Measurements from ENCODE around the gene EVA1B.

The EVA1B gene

GRCh38 chr1:36346741-36347370, 23.4 kb upstream of the EVA1B start:
- no peak for DNase-seq

DNA sequence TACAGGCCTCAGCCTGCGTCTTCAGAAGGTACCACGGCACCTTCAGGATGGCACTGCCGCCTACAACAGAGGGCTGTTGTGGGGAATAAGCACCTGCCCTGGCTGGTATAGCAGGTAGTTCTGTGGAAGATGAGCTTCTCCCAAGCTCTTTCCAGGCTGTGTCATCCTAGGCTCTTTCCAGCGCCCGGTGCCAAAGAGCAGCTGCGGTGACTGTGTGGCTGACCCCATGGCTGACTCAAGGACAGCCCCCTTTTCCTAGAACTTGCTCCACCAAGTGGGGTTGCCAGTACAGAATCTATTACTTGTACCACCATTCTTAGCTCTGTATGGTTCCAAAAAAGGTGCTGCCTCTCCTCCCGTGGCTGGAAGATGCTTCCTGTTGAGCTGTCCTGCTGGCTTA, 21.9 kb upstream of the EVA1B start:
- DNase-seq, result no peak

GRCh38 chr1:36344395-36344680, 20.9 kb upstream of the EVA1B start:
- no peak for DNase-seq

- DNase-seq, result no peak
Observed at GRCh38 chr1:36343651-36344394, 20.4 kb upstream of the EVA1B start.

DNA sequence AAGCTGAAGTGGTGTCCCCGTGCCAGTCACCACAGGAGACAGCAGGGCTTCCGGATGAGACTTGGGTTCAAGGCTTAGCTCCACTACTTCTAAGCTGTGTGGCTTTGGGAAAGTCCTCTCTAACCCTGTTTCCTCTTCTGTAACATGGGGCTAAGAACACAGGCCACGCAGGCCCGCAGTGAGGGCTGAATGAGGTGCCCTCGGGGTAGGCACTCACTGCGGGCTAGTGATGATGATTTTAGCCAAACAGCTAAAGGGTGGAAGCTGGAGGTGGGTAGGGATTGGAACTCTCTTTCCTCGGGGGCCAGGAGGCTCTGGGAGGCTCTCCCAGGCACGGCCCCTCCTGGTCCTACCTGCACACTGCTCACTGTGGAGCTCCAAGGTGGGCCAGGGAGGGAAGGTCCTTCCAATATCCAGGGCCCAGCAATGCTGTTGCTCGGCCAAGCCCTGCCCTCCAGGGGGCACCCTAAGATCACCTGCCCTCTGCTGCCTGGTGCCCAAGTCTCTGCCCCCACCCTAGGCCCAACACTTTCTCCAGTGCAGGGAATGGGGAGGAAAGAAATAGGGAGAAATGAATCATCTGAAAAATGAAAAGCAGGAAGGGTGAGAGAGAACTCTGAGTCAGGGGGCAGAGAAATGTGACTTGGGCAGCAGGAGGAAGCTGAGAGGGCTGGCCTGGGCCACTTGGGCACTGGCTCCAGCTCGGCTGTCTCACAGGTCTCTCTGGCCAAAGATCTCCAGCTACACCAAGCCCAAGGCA, 19.2 kb upstream of the EVA1B start:
- DNase-seq, result peak in 20 of 56 donors; percentile 7 to 55 (median 24)

DNA sequence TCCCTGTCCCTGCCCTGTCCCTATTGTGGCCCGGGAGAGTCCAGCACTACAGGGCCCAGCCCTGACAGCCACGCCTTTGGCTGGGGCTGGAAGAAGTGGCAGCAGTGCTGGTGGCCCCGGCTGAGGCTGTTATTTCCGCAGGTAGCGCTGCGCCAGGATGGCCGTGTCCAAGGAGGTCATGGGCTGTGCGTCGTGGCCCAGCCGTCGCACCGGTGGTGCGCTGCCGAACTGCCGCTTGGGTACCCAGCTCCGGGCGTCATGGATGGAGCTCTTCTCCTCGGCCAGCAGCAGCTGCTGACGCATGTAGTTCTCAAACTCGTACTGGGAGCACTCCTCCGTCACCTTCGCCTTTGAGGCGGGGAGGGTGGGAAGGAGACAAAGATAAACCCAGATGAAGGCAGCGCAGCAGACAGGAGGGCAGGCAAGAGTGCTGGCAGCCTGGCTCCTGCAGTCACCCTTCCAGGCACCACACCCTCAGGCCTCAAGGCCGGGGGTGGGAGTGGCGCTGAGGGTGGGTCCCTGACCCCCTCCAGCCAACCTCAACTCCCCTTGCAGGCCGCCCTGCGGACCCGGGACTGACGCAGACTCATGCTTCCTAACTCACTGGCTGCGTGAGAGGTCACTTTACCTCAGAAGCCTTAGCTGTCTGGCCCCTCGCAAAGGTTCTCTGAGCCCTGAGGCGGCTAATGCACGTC, 18.3 kb upstream of the EVA1B start:
- no peak for DNase-seq

- no peak for DNase-seq
Observed at GRCh38 chr1:36339615-36340014, 16.2 kb upstream of the EVA1B start.

- DNase-seq, result no peak
Observed at GRCh38 chr1:36339215-36339614, 15.8 kb upstream of the EVA1B start.

DNA sequence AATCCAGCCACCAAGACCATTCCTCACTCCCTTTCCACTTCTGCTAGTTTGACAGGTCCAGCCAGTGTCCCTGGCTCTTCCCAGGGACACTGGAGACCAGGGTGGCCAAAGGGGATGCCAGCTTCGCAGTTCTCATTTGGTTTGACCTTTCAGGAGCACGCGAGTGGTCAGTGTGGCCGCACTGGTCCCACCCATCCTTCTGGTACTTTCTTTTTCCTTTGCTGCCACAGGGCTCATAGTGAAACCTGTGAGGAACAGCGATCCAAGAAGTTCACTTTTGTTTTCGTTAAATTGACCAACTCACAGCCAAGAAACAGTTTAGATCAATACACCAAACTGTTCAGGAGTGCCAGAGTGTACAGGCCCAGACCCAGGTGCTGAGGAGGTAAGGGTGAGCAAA, 14.4 kb upstream of the EVA1B start:
- no peak for DNase-seq

GRCh38 chr1:36330940-36331339, 7.5 kb upstream of the EVA1B start:
- DNase-seq, result no peak

- DNase-seq, result no peak
Observed at GRCh38 chr1:36329817-36330216, 6.4 kb upstream of the EVA1B start.

DNA sequence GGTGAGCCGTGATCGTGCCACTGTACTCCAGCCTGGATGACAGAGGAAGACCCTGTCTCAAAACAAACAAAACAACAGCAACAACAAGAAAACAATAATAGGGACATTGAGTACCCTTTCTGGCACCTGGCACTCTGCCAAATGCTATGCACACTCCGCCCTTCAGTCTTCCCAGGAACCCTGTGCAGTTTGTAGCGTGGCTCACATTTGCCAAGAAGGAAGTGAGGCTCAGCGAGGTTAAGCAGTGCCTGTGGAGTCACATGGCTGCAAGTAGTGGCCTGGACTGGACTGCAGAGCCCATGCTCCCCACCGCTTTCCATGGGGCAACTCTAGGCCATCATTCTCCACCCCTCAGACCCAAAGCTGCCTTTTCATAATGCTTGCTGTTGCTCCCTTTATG, 5.3 kb upstream of the EVA1B start:
- DNase-seq, result peak in 4 of 56 donors; percentile 5 to 28 (median 16)

GRCh38 chr1:36328088-36328480, 4.6 kb upstream of the EVA1B start:
- DNase-seq, result no peak

DNA sequence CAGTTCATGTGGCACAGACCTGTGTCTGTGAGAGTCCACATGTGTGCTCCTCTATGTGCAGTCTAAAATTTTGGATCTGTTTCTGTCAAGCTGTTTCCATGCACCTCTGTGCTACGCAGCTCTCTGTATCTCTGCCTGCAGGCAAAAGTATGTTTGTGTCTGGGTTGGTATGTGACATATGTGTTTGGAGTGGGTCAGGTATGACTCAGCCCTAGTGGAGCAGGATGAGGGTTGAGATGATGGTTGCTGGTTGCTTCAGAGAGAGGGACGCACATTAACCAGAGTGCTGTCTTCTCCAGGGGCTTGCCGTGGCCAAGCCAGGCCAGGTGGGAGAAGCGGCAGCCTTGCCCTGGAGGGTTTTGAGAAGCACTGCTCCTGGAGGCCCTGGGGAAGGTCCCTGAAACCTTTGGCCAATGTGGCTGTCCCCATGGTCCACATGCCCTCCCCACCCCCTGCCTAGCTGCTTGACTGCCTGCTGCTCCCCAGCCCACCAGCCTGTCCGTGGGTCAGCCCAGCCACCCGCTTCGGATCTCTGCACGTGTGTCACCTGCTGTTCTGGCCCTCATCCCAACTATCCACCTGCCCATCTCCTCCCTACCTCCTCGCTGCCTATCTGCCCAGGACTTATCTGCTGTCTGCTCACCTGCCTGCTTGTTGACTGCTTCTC, 4.1 kb upstream of the EVA1B start:
- no peak for DNase-seq

- no peak for DNase-seq
Observed at GRCh38 chr1:36326499-36326898, 3.1 kb upstream of the EVA1B start.

DNA sequence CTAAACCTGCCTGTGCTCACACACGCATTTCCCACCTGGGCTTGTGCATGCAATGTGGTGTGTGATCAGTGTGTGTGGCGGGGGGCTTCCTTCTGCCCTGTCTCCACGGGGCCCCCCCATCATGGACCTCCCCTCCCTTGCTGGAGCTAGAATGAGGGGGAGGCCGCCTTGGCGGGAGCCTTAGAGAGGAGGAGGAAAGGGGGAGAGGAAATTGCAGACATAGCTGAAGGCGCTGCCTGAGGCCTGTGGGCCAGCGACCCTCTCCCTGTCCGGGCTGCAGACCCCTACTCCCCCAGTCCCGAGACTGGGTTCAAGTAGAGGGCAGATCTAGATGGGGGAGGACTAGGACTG, 883 bp upstream of the EVA1B start:
- no peak for DNase-seq

GRCh38 chr1:36322786-36323635, 434 bp downstream of the EVA1B start:
- peak in 1 of 56 donors; percentile 64 for DNase-seq

- DNase-seq, result no peak
Observed at GRCh38 chr1:36322041-36322785, 1.2 kb downstream of the EVA1B start.

DNA sequence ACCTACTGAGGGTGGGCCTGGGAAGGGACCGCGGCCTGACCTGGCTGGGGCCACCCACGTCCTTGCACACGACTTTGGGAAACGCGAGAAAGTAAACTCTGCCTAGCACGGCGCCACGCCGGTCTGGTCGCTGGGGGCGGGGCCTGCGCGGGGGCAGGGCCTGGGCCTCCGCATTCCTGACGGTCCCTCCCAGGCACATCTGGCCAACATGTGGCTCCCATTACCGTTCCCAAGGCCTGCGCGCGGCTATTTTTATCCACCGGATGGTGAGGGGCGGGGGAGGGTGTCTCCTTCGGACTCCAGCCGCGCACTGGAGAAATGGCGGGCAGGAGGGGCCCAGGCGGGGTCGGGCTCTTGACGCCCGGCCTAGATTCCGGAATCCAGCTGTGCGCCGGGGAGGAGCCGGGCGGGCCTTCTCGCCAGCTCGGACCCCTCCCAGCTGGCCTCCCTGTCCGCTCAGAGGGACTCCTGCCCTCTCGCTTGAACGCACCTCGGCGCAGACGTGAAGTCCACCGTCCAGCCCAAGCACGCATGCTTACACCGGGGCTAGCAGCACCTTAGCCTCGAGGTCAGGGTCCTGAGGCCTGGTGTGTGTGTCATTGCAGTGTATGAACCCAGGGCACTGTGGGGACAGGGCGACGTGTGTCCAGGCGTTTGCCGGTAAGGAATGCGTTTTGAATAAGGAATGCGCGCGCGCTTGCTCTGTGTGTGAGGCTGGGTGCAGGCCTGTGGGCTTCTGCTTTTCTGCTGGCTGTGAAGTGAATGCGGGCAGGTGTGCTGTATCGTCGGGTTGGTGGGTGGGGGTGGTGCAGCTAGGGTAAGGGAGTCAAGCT, 2.1 kb downstream of the EVA1B start:
- DNase-seq, result no peak
